DMS153 treated with DMSO at 0.1 percent for 48 hours (cell line): ENCODE results near the gene ARFIP1.
"Not testable (repeated sequence)": the region's sequence is repeated elsewhere in the genome, so short reads cannot be mapped to it uniquely, and the experiment has no call there.

ENCODE experiments used
- DNase-seq: peaks from one replicate; lab custom pipeline; 2025; ENCODE audit not compliant: unreplicated experiment; lab: John Stamatoyannopoulos, UW

ARFIP1 gene, protein sequence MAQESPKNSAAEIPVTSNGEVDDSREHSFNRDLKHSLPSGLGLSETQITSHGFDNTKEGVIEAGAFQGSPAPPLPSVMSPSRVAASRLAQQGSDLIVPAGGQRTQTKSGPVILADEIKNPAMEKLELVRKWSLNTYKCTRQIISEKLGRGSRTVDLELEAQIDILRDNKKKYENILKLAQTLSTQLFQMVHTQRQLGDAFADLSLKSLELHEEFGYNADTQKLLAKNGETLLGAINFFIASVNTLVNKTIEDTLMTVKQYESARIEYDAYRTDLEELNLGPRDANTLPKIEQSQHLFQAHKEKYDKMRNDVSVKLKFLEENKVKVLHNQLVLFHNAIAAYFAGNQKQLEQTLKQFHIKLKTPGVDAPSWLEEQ

GRCh38 chr4:152779513-152780266 lies at the start of gene ARFIP1, which contains the start of gene TIGD4:
TSS of gene ARFIP1 (plus strand) at chr4:152779954. CDS start at chr4:152829634, 49,680 bp downstream.
TSS of gene TIGD4 (minus strand) at chr4:152779730. CDS start at chr4:152771004, 8,726 bp downstream.
- peak; percentile 91 for DNase-seq

GRCh38 chr4:152731997-152732396 lies 47.8 kb upstream of the ARFIP1 start:
- DNase-seq: no peak

- no peak for DNase-seq
These were observed 45.6 kb upstream of the ARFIP1 start for GRCh38 chr4:152734015-152734698.

GRCh38 chr4:152734699-152735050 lies 45.1 kb upstream of the ARFIP1 start:
- DNase-seq: no peak

DNA sequence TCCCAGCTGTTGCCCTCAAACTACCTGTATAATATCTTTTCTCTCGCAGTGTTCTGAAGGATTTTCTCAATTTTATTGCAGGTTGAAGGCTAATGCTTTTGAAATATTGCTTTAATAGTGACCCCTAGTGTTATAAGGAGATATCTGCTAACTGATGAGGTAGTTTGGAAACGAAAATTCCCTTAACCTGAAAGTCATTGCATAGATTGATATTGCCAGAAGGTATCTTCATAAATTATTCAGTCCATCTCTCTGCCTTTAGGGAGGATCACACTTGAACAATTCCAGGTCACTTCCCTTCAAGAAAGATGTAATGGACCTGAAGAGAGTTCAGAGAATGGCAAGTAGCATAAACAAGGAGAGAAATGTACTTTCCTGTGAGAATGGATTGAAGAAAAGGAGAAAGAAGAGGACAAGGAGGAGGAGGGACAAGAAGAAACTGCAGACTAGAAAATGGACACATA lies 44.3 kb upstream of the ARFIP1 start:
- DNase-seq: peak; percentile 64

- DNase-seq: no peak
These were observed 43.8 kb upstream of the ARFIP1 start for GRCh38 chr4:152735906-152736305.

- no peak for DNase-seq
These were observed 40.9 kb upstream of the ARFIP1 start for GRCh38 chr4:152738827-152739226.

DNA sequence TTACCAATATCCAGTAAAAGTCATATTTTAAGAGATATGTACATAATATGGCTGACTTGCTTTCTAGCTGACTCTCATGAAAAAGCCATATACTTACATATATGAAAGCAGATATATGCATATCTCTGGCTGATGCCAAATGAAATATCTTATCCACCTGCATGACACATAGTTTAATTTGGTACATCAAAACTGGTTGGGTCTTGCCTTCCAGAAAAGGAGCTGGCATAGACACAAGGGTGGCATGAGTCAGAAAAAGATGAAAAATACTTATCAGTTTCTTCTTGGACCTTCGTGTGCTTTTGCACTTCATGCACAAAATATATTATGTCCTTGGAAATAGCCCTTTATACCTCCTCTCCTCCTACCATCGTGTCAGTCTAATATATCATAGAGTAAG lies 32.3 kb upstream of the ARFIP1 start:
- DNase-seq: no peak

DNA sequence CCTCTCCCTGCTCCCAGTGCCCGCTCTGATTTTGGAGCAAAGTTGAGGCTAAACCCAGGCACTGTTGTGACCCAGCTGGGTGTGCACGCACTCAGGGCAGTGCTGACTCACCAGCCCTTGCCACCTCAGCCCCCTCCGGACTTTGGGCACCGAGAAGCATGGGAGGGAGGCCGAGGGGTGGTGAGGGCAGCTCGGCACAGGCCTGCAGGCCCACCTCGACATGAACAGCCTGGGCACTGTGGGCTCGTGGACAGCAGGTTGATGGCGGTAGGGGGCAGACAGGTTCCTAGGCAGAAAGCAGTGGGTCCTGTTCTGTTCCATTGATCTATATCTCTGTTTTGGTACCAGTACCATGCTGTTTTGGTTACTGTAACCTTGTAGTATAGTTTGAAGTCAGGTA lies 31.1 kb upstream of the ARFIP1 start:
- DNase-seq: no peak

DNA sequence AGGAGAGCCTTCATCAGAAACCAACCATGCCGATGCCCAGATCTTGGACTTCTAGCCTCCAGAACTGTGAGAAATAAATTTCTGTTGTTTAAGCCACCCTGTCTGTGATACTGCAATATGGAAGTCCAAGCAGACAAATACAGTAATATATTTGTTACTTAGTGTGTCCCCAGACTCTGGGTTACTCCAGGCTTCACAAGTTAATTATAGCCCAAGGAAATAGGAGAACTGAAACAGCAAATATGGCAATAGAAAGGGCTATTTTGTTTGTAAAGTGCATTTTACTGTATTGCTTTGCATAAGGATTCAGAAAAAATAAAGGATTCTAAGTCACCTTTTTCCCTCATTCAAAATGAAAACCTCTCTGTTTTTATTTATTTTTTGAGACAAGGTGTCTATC lies 16.0 kb upstream of the ARFIP1 start:
- DNase-seq: no peak

DNA sequence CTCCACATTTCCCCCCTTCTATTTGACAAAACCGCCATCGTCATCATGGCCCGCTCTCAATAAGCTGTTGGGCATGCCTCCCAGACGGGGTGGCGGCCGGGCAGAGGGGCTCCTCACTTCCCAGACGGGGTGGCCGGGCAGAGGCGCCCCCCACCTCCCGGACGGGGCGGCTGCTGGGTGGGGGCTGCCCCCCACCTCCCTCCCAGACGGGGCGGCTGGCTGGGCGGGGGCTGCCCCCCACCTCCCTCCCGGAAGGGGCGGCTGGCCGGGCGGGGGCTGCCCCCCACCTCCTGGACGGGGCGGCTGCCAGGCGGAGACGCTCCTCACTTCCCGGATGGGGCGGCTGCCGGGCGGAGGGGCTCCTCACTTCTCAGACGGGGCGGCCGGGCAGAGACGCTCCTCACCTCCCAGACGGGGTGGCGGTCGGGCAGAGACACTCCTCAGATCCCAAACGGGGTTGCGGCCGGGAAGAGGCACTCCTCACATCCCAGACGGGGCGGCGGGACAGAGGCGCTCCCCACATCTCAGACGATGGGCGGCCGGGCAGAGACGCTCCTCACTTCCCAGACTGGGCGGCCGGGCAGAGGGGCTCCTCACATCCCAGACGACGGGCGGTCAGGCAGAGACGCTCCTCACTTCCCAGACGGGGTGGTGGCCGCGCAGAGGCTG lies 14.6 kb upstream of the ARFIP1 start:
- DNase-seq: not testable (repeated sequence)

GRCh38 chr4:152771741-152772533 lies 7.8 kb upstream of the ARFIP1 start:
- DNase-seq: no peak

GRCh38 chr4:152773339-152773738 lies 6.4 kb upstream of the ARFIP1 start:
- no peak for DNase-seq

DNA sequence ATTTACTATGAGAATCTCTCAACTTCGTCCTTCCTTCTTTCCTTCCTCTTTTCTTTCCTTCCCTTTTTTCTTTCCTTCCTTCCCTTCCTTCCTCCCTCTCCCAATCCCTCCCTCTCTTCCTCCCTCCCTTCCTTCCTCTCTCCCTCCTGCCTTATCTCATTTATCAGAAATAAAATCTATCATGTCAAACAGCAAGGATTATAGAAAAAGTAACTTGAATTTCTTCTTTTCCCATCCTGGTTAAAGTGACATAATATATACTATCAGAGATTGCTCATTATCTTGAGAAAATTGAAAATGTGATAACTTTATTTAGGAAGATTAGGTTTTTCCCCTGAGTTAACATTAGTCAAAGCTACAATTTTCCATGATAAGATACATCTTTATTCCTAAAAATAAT lies 5.8 kb upstream of the ARFIP1 start:
- DNase-seq: no peak

DNA sequence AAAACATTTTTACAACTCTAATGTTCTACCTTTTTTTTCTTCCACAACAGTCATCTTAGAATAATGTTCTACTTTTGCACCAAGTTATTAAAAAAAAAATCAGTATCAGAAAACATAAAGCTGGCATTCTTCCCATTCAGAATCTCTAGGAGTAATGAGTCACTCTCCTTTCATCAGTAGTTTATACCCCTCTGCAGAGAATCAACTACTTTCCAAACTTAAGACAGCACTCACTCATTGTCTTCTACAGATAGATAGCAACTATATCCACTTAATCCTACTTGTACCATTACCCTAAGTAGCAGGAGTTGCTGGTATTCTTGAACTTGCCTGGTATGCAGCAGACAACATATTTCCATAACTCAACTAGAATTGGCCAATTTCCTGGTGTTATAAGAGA lies 3.4 kb upstream of the ARFIP1 start:
- no peak for DNase-seq

DNA sequence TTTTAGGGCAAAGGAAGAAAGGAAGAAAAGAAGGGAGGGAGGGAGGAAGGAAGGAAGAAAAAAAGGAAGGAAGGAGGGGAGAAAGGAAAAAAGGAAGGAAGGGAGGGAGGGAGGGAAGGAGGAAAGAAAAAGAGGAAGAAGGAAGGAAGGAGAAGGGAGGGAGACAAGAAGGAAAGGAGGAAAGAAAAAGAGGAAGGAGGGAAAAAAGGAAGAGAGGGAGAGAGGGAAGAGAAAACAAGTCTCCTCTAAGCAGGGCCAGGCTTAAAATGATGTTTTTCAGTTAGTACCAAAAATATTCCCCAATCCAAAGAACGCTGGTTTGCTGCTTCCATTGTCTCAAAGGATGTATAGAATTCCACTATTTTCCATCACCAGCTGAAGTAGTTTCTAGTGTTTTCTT lies 2.3 kb upstream of the ARFIP1 start:
- no peak for DNase-seq

GRCh38 chr4:152778656-152779512 lies 870 bp upstream of the ARFIP1 start:
- peak; percentile 51 for DNase-seq

- DNase-seq: no peak
These were observed 569 bp downstream of the ARFIP1 start for GRCh38 chr4:152780267-152780778.
